Activated CD4-positive, alpha-beta T cell treated with anti-CD3 and anti-CD28 coated beads for 36 hours (primary cell): ENCODE data around the gene TP53. TPM values are rescaled to one million over a fixed set of nuclear protein-coding genes. Genes with fewer than 3 reads are reported as not detected.

Experiments
- ATAC-seq: fragments of 200-7000 bp; cut with Tn5 transposase; one replicate; pipeline ENCODE4 v1.10.0; 2021; ENCODE audit warnings: mild to moderate bottlenecking, moderate library complexity
- CTCF ChIA-PET: fragments of 350-600 bp; sonication (Branson Sonifier 250); formaldehyde crosslinking; loops from one replicate; lab custom pipeline; 2021; ENCODE audit warnings: antibody characterized with exemption; lab: Charles Lee
- POLR2A ChIA-PET: fragments of 350-600 bp; sonication (Branson Sonifier 250); formaldehyde crosslinking; loops from one replicate; lab custom pipeline; 2021; ENCODE audit warnings: antibody characterized with exemption, inconsistent platforms; lab: Charles Lee
- DNase-seq: peaks from one replicate; pipeline ENCODE4 v3.0.0-alpha.2; 2020
- H3K27ac Mint-ChIP-seq: one replicate; pipeline ENCODE4 v1.8.0; 2021; ENCODE audit warnings: mixed read lengths
- H3K27me3 Mint-ChIP-seq: one replicate; pipeline ENCODE4 v1.8.0; 2021; ENCODE audit warnings: mixed read lengths
- H3K36me3 Mint-ChIP-seq: one replicate; pipeline ENCODE4 v1.8.0; 2021; ENCODE audit warnings: low read depth, mixed read lengths
- H3K4me1 Mint-ChIP-seq: one replicate; pipeline ENCODE4 v1.8.0; 2021; ENCODE audit warnings: mixed read lengths
- H3K4me3 Mint-ChIP-seq: one replicate; pipeline ENCODE4 v1.8.0; 2021; ENCODE audit warnings: mild to moderate bottlenecking, moderate library complexity, mixed read lengths
- H3K9me3 Mint-ChIP-seq: one replicate; pipeline ENCODE4 v1.8.0; 2021; ENCODE audit warnings: low read depth, mixed read lengths
- intact Hi-C, 2 experiments: fragments of 100-400 bp; cut with DNase I in 1 of 2; cut with micrococcal nuclease in 1 of 2; formaldehyde crosslinking; loops; one replicate each; pipeline versions ENCODE4 v1.14.2 to v1.15.1; 2022 to 2024; cut with DNase I, micrococcal nuclease
- total RNA-seq, 2 experiments: library from RNA; stranded (reverse); gene quantifications; one replicate each; pipeline ENCODE4 v1.2.3, GENCODE V29; 2021

TP53 gene
- total RNA-seq: 100 to 1,000 TPM; 127 to 165 TPM

GRCh38 chr17:7687072-7687907 lies at the start of gene TP53:
TP53 (minus strand) TSS chr17:7687490; CDS start chr17:7676594, 10,896 bp downstream.
- CTCF ChIA-PET: interaction anchor here (0.6 to 4.8 kb wide), 51 partner anchors 9 to 652 kb away, joined by 3 to 31 read pairs (median 4); partner anchors contain the start of genes ATP1B2, DNAH2, DVL2 and EFNB3
- ATAC-seq: peak; percentile 62
- H3K4me1 Mint-ChIP-seq: peaks cover 40% of the 10 kb centered on the region
- H3K9me3 Mint-ChIP-seq: no peaks in the 10 kb centered on the region
- peak; percentile 93 for DNase-seq
- H3K27ac Mint-ChIP-seq: peak within 1 kb of the TSS; percentile 97
- intact Hi-C loops: loop anchor here (1.0 to 5.0 kb wide), 16 partner anchors 72 to 1045 kb away; partner anchors contain the start of genes ALOXE3 (in 1 of the 2), CTC1 (in 1 of the 2), CYB5D1 (in 1 of the 2) and EIF5A (in 1 of the 2)
- H3K36me3 Mint-ChIP-seq: peaks cover 29% of the 10 kb centered on the region
- no peaks in the 10 kb centered on the region for H3K27me3 Mint-ChIP-seq
- POLR2A ChIA-PET: interaction anchor here (0.6 to 3.7 kb wide), 30 partner anchors 14 to 696 kb away, joined by 3 to 39 read pairs (median 5); partner anchors contain the start of genes ATP1B2, CD68, CNTROB and CYB5D1
- H3K4me3 Mint-ChIP-seq: peak within 1 kb of the TSS; percentile 83

- H3K4me3 Mint-ChIP-seq: no peak overlapping the region
- peaks cover 3% of the 10 kb centered on the region for H3K27me3 Mint-ChIP-seq
- no peaks in the 10 kb centered on the region for H3K4me1 Mint-ChIP-seq
- H3K9me3 Mint-ChIP-seq: no peaks in the 10 kb centered on the region
- ChIA-PET CTCF (no interaction called here), POLR2A (no interaction called here)
- ATAC-seq (no peak), DNase-seq (no peak)
- intact Hi-C loops: no loop called here
- H3K36me3 Mint-ChIP-seq: no peaks in the 10 kb centered on the region
- H3K27ac Mint-ChIP-seq: no peak overlapping the region
These were observed 45.8 kb upstream of the TP53 start for GRCh38 chr17:7732981-7733539.

GRCh38 chr17:7729816-7730215 lies 42.5 kb upstream of the TP53 start:
- H3K9me3 Mint-ChIP-seq: no peaks in the 10 kb centered on the region
- no peak overlapping the region for H3K4me3 Mint-ChIP-seq
- CTCF ChIA-PET: interaction anchor here (0.7 kb wide), 2 partner anchors 97 to 141 kb away, joined by 3 to 4 read pairs; no protein-coding TSS in a partner anchor
- H3K4me1 Mint-ChIP-seq: no peaks in the 10 kb centered on the region
- POLR2A ChIA-PET: interaction anchor here (0.6 kb wide), 1 partner anchor 79 kb away, joined by 7 read pairs; the partner anchor contains the start of gene ATP1B2
- intact Hi-C loops: no loop called here
- no peak for DNase-seq
- no peak for ATAC-seq
- H3K36me3 Mint-ChIP-seq: no peaks in the 10 kb centered on the region
- no peak overlapping the region for H3K27ac Mint-ChIP-seq
- peaks cover 9% of the 10 kb centered on the region for H3K27me3 Mint-ChIP-seq

- ATAC-seq: no peak
- H3K4me1 Mint-ChIP-seq: no peaks in the 10 kb centered on the region
- CTCF ChIA-PET: interaction anchor here (0.7 kb wide), 1 partner anchor 16 kb away, joined by 3 read pairs; no protein-coding TSS in a partner anchor
These were observed 40.6 kb upstream of the TP53 start for GRCh38 chr17:7727886-7728285.

GRCh38 chr17:7721612-7722011 lies 34.3 kb upstream of the TP53 start:
- intact Hi-C loops: no loop called here
- no peaks in the 10 kb centered on the region for H3K36me3 Mint-ChIP-seq

More at GRCh38 chr17:7727886-7728285, 40.6 kb upstream of the TP53 start:
- Mint-ChIP-seq H3K4me3 (no peak overlapping the region), H3K27ac (no peak overlapping the region), H3K27me3 (peaks cover 16% of the 10 kb centered on the region), H3K9me3 (no peaks in the 10 kb centered on the region), H3K36me3 (no peaks in the 10 kb centered on the region)
- POLR2A ChIA-PET: no interaction called here
- intact Hi-C loops: no loop called here
- DNase-seq: no peak

GRCh38 chr17:7720125-7720524 lies 32.8 kb upstream of the TP53 start:
- Mint-ChIP-seq H3K9me3 (no peaks in the 10 kb centered on the region), H3K27me3 (peaks cover 54% of the 10 kb centered on the region), H3K4me3 (no peak overlapping the region), H3K4me1 (peaks cover 11% of the 10 kb centered on the region), H3K27ac (no peak overlapping the region), H3K36me3 (no peaks in the 10 kb centered on the region)
- POLR2A ChIA-PET: no interaction called here
- intact Hi-C loops: no loop called here
- no peak for ATAC-seq
- CTCF ChIA-PET: interaction anchor here (1.3 kb wide), 1 partner anchor 23 kb away, joined by 3 read pairs; no protein-coding TSS in a partner anchor
- no peak for DNase-seq

More at GRCh38 chr17:7721612-7722011, 34.3 kb upstream of the TP53 start:
- no peak for DNase-seq
- H3K27me3 Mint-ChIP-seq: peaks cover 42% of the 10 kb centered on the region
- H3K4me3 Mint-ChIP-seq: no peak overlapping the region
- ATAC-seq: no peak
- H3K27ac Mint-ChIP-seq: no peak overlapping the region
- H3K4me1 Mint-ChIP-seq: peaks cover 9% of the 10 kb centered on the region
- ChIA-PET CTCF (interaction anchor here (0.5 kb wide), 1 partner anchor 11 kb away, joined by 3 read pairs; no protein-coding TSS in a partner anchor), POLR2A (no interaction called here)
- H3K9me3 Mint-ChIP-seq: no peaks in the 10 kb centered on the region

GRCh38 chr17:7719661-7720060 lies 32.4 kb upstream of the TP53 start:
- ChIA-PET CTCF (no interaction called here), POLR2A (no interaction called here)
- Mint-ChIP-seq H3K36me3 (no peaks in the 10 kb centered on the region), H3K4me1 (peaks cover 11% of the 10 kb centered on the region), H3K4me3 (no peak overlapping the region), H3K27me3 (peaks cover 55% of the 10 kb centered on the region), H3K27ac (no peak overlapping the region), H3K9me3 (no peaks in the 10 kb centered on the region)
- intact Hi-C loops: no loop called here
- no peak for ATAC-seq
- no peak for DNase-seq

- ATAC-seq (peak; percentile 47), DNase-seq (peak; percentile 50)
- peaks cover 59% of the 10 kb centered on the region for H3K27me3 Mint-ChIP-seq
- peak overlapping the region; percentile 61 for H3K4me3 Mint-ChIP-seq
- ChIA-PET CTCF (interaction anchor here (0.7 to 0.8 kb wide), 2 partner anchors 30 to 429 kb away, joined by 3 read pairs; partner anchors contain the start of genes TP53 and WRAP53), POLR2A (no interaction called here)
- H3K36me3 Mint-ChIP-seq: no peaks in the 10 kb centered on the region
- no peak overlapping the region for H3K27ac Mint-ChIP-seq
- intact Hi-C loops: loop anchor here in 1 of 2 experiments (1.0 kb wide), 1 partner anchor 86 kb away; no protein-coding TSS in a partner anchor
- H3K4me1 Mint-ChIP-seq: peaks cover 11% of the 10 kb centered on the region
- no peaks in the 10 kb centered on the region for H3K9me3 Mint-ChIP-seq
These were observed 30.6 kb upstream of the TP53 start for GRCh38 chr17:7717756-7718350.

- Mint-ChIP-seq H3K36me3 (no peaks in the 10 kb centered on the region), H3K4me3 (peak within 1 kb of the TSS; percentile 61), H3K27ac (no peak within 1 kb of the TSS), H3K4me1 (peaks cover 11% of the 10 kb centered on the region), H3K27me3 (peaks cover 59% of the 10 kb centered on the region), H3K9me3 (no peaks in the 10 kb centered on the region)
- DNase-seq (peak; percentile 65), ATAC-seq (peak; percentile 77)
- POLR2A ChIA-PET: no interaction called here
- intact Hi-C loops: no loop called here
- CTCF ChIA-PET: interaction anchor here (0.8 to 1.4 kb wide), 4 partner anchors 29 to 97 kb away, joined by 3 to 6 read pairs (median 3); partner anchors contain the start of genes TP53 and WRAP53
These were observed 29.8 kb upstream of the TP53 start, which contains the start of gene DNAH2 for GRCh38 chr17:7716901-7717755. DNAH2 (plus strand) TSS chr17:7717744; CDS start chr17:7719735, 1,991 bp downstream.
